Measurements from ENCODE around the gene SMAD1.

Gene SMAD1

DNA sequence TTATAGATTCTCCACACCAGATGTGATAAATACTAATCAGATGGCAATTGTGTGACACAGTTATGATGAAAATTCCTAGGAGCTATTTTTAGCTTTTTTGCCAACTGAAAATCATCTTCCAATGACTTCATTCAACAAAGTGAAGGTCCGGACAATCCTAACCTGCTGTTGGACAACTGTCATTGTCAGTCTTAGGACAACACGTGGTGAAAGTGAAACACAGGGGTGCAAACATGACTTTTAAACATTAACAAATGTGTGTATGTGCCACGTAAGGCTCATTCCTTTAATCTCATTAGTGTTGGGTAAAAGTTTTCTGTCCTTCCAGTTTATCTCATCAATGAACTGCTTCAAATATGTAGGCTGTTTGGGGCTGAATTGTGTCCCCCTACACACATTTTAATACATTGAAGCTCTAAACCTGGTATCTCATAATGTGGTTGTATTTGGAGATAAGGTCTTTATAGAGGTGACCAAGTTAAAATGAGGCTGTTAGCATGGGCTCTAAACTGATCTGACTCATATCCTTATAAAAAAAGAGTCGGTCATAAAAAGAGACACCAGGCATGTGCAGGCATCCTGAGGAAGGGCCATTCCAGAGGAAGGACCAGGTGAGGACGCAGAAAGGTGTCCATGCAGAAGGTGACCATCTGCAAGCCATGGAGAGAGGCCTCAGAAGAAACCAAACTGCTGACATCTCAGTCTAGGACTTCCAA, 41.2 kb upstream of the SMAD1 start:
- TF ChIP-seq, protein P1, sequence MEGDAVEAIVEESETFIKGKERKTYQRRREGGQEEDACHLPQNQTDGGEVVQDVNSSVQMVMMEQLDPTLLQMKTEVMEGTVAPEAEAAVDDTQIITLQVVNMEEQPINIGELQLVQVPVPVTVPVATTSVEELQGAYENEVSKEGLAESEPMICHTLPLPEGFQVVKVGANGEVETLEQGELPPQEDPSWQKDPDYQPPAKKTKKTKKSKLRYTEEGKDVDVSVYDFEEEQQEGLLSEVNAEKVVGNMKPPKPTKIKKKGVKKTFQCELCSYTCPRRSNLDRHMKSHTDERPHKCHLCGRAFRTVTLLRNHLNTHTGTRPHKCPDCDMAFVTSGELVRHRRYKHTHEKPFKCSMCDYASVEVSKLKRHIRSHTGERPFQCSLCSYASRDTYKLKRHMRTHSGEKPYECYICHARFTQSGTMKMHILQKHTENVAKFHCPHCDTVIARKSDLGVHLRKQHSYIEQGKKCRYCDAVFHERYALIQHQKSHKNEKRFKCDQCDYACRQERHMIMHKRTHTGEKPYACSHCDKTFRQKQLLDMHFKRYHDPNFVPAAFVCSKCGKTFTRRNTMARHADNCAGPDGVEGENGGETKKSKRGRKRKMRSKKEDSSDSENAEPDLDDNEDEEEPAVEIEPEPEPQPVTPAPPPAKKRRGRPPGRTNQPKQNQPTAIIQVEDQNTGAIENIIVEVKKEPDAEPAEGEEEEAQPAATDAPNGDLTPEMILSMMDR (IDR thresholded peaks at IDR 0.05; ENCODE audit: low read depth, low read length): no peak
- no peak overlapping the region for H3K4me3 ChIP-seq (ENCODE audit: low read depth, low read length)

DNA sequence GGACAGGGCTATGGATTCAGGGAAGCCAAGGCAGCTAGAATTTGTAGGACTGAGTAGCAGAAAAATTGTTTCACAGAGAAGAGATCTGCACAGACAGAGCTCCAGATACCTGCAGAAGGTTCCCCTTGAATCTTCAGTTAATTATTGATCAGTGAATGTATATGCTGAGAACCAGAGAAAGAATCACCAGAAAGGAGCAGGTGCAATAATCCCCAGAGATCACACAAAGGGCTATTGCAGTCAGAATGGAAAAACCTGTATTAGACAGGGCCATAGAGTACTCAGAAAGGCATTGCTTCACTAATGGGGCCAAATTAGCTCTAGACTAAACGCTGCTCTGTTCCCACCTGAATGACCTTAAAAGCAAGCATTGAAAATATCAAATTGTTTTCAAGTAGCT, 35.5 kb upstream of the SMAD1 start:
- no peak overlapping the region for H3K4me3 ChIP-seq (ENCODE audit: low read depth, low read length)
- TF ChIP-seq, protein P1 (IDR thresholded peaks at IDR 0.05; ENCODE audit: low read depth, low read length): no peak

DNA sequence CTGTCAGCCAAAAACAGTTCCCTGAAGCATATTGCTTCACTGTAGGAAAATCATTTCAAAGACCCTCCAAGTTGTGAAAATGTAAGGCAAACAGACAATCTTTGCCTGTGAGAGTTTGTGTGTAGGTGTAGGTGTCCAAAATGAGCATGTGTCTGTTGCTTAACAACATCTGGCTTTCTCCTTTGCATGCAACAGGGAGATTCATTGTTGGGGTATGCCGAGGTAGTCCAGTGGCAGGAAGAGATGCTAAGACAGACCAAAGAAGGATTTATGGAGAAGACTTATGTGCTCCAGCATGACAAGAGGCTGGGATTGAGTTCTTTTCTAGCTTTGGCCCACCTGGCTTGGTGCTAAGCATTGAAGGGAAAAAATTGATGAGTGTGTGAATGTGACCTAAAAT, 29.8 kb upstream of the SMAD1 start:
- TF ChIP-seq, protein P1 (IDR thresholded peaks at IDR 0.05; ENCODE audit: low read depth, low read length): no peak
- no peak overlapping the region for H3K4me3 ChIP-seq (ENCODE audit: low read depth, low read length)

DNA sequence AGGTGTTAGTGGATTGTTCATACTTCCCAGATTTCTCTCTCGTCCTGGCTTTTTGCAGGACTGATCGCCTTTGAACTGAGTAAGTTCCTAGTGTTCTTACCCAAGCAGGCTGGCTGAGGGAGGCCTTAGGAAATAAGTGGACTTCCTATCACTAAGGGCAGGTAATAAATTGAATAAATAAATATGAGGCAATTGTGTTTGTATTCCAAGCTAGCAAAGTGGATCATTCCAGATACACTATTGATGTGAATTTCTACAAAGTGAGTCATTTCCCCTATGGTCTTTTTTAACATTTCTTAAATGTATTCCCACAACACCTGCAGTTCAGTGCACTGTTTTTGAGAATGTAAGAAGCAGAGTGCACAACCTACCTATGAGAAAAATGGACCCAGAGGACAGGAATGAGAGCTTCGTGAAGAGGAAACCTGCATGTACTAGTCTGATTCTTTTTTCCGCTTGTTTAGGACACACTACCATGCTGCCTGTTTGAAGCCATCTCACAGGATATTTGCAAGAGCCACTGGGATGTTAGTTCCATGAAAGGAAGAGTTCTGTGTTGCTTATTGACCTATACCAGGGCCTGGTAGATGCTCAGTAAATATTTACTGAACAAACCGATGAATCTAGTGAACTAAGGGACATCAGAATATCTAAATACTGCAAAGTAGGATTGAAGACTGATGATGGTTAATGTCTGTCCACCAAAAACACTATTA, 29.0 kb upstream of the SMAD1 start:
- TF ChIP-seq, protein P1 (IDR thresholded peaks at IDR 0.05; ENCODE audit: low read depth, low read length): no peak

DNA sequence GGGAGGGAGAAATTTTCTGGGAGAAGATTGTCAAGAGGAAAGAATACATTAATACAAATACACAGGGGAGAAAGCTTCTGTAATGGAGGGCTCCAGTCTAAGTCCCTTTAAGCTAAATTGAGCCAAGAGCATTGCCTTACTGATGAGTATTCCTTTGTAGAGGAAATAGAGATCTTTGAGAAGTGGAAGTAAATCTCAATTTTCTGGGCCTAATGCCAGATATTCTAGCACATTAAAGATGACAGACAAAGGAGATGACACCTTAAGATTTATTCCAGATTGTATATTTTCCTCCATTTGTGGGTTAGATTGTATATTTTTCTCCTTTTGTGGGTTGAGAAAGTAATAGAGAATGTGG, 28.5 kb upstream of the SMAD1 start:
- H3K4me3 ChIP-seq (ENCODE audit: low read depth, low read length): no peak overlapping the region
- TF ChIP-seq, protein P1 (IDR thresholded peaks at IDR 0.05; ENCODE audit: low read depth, low read length): no peak

More for the DNA sequence above, 29.0 kb upstream of the SMAD1 start:
- no peak overlapping the region for H3K4me3 ChIP-seq (ENCODE audit: low read depth, low read length)

DNA sequence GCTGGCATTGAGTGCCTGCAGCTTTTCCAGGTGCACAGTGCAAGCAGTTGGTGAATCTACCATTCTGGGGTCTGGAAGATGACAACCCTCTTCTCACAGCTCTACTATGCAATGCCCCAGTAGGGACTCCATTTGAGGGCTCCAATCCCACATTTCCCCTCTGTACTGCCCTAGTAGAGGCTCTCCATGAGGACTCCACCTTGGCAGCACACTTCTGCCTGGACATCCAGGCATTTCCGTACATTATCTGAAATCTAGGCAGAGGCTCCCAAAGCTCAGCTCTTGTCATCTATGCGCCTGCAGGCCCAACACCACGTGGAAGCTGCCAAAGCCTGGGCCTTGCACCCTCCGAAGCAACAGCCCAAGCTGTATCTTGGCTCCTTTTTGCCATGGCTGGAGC, 8.4 kb upstream of the SMAD1 start:
- TF ChIP-seq, protein P1 (IDR thresholded peaks at IDR 0.05; ENCODE audit: low read depth, low read length): no peak
- no peak overlapping the region for H3K4me3 ChIP-seq (ENCODE audit: low read depth, low read length)

DNA sequence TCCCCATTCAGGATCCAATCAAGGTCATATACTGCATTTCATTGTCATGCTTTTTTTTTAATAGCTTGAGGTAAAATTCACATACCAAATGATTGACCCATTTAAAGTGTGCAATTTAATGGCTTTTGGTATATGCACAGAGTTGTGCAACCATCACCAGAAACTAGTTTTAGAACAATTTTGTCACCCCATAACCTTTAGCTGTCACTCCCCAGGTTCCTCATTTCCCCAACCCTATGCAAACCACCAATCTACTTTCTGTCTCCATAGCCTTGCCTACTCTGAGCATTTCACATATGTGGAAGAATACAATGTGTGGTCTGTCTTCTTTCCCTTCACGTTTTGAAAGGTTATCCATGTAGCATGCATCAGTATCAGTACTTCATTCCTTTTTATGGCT, 1.4 kb upstream of the SMAD1 start:
- TF ChIP-seq, protein P1 (IDR thresholded peaks at IDR 0.05; ENCODE audit: low read depth, low read length): no peak
- H3K4me3 ChIP-seq (ENCODE audit: low read depth, low read length): no peak overlapping the region
